Measurements from ENCODE around the gene LCN6. TPM values are rescaled to one million over a fixed set of nuclear protein-coding genes. Genes with fewer than 3 reads are reported as not detected.

The LCN6 gene
- total and polyA plus RNA-seq, 2 of the 13 experiments (the other 11 are each of a cell fraction or from before 2014, with no cell fraction given), result not detected

GRCh38 chr9:136760834-136761544, 12.7 kb upstream of the LCN6 start (continued):
- peak; percentile 38 for TF ChIP-seq ZMYM3 (CRISPR knock-in tag; IDR thresholded peaks at IDR 0.05)
- TF ChIP-seq ZFP82 (CRISPR knock-in tag; IDR thresholded peaks at IDR 0.05; ENCODE audit: borderline replicate concordance), result 0 out of 2 replicates have a peak, but pooled peaks have one; percentile 31
- TF ChIP-seq KDM2A (CRISPR knock-in tag; IDR thresholded peaks at IDR 0.05; ENCODE audit: borderline replicate concordance, low read depth), result peak; percentile 26; the same call in 1 of the 2 replicates
- TF ChIP-seq, protein P1, sequence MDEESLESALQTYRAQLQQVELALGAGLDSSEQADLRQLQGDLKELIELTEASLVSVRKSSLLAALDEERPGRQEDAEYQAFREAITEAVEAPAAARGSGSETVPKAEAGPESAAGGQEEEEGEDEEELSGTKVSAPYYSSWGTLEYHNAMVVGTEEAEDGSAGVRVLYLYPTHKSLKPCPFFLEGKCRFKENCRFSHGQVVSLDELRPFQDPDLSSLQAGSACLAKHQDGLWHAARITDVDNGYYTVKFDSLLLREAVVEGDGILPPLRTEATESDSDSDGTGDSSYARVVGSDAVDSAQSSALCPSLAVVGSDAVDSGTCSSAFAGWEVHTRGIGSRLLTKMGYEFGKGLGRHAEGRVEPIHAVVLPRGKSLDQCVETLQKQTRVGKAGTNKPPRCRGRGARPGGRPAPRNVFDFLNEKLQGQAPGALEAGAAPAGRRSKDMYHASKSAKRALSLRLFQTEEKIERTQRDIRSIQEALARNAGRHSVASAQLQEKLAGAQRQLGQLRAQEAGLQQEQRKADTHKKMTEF (CRISPR knock-in tag; IDR thresholded peaks at IDR 0.05), result 0 out of 2 replicates have a peak, but pooled peaks have one; percentile 23
- TF ChIP-seq ZNF563 (CRISPR knock-in tag; IDR thresholded peaks at IDR 0.05), result 0 out of 2 replicates have a peak, but pooled peaks have one; percentile 8
- TF ChIP-seq ZNF850 (CRISPR knock-in tag; conservative IDR thresholded peaks at IDR 0.05), result 0 out of 2 replicates have a peak, but pooled peaks have one; percentile 45
- peak; percentile 43; the same call in 1 of the 2 replicates for TF ChIP-seq MIER3 (CRISPR knock-in tag; IDR thresholded peaks at IDR 0.05; ENCODE audit: borderline replicate concordance)
- TF ChIP-seq HDAC1 (CRISPR knock-in tag; IDR thresholded peaks at IDR 0.05), result 0 out of 2 replicates have a peak, but pooled peaks have one; percentile 35
- peak; percentile 46 for TF ChIP-seq STAG1 (CRISPR knock-in tag; IDR thresholded peaks at IDR 0.05)
- TF ChIP-seq ZNF567 (CRISPR knock-in tag; IDR thresholded peaks at IDR 0.05; ENCODE audit: borderline replicate concordance), result 0 out of 2 replicates have a peak, but pooled peaks have one; percentile 31
- peak; percentile 85 for TF ChIP-seq ZNF460 (CRISPR knock-in tag; IDR thresholded peaks at IDR 0.05; ENCODE audit: borderline replicate concordance)

- no peak for DNase-seq (ENCODE audit: low spot score)
Measured at GRCh38 chr9:136760424-136760823, 12.1 kb upstream of the LCN6 start.

More at GRCh38 chr9:136760424-136760823, 12.1 kb upstream of the LCN6 start:
- Histone ChIP-seq H4K20me1 (ENCODE audit: insufficient read depth, low read length) (no peaks in the 10 kb centered on the region), H3K4me2 (ENCODE audit: low read depth, low read length) (no peak overlapping the region), H2AFZ (ENCODE audit: low read length) (no peak overlapping the region), H3K4me1 (ENCODE audit: insufficient read depth, low read length) (peaks cover 50% of the 10 kb centered on the region), H3K4me3 (replicated peaks in 1 of 3; ENCODE audit: insufficient read depth in 1 of 3, low read depth in 2 of 3, low read length in 3 of 3) (no peak overlapping the region), H3K9me3 (ENCODE audit: low read length) (no peaks in the 10 kb centered on the region), H3K9ac (ENCODE audit: insufficient read depth, low read depth, low read length) (no peak overlapping the region), H3K27me3 (ENCODE audit: control insufficient read depth in 1 of 2, insufficient read depth in 2 of 2, low read length in 2 of 2) (peaks cover 5 to 24% of the 10 kb centered on the region in 2 experiments; a peak in 3 of 5 replicates), H3K36me3 (replicated peaks in 1 of 2; ENCODE audit: control insufficient read depth in 1 of 2, insufficient read depth in 2 of 2, low read length in 2 of 2) (no peaks in the 10 kb centered on the region), H3K79me2 (ENCODE audit: insufficient read depth, low read length) (no peaks in the 10 kb centered on the region), H3K27ac (ENCODE audit: extremely low read length, insufficient read depth, low read length) (no peak overlapping the region)
- ATAC-seq, result no peak
- POLR2A ChIA-PET, result no interaction called here
- CTCF ChIA-PET (ENCODE audit: low intra/inter-chr PET ratio, low total read pairs), result interaction anchor here (1.2 kb wide), 1 partner anchor 24 kb away, joined by 3 read pairs; no protein-coding TSS in a partner anchor
- in situ Hi-C loops (cut with HindIII; ENCODE audit: extremely low pct_ligation_motif_present, low pct_unique_long_range_greater_than_20kb), result no loop called here
- intact Hi-C loops (cut with micrococcal nuclease; ENCODE audit: unreplicated experiment), result no loop called here
- no peak for TF ChIP-seq PHF5A (CRISPR knock-in tag; IDR thresholded peaks at IDR 0.05; ENCODE audit: low read depth, unreplicated experiment)
- TF ChIP-seq CREB1 (IDR thresholded peaks at IDR 0.05), result 0 out of 2 replicates have a peak, but pooled peaks have one; percentile 27
- no peak for TF ChIP-seq CREB1 (CRISPR knock-in tag; IDR thresholded peaks at IDR 0.05)
- BruUV-seq (replicated peaks), result no TSS peak
- 50% methylated on average over 4 of the region's 25 CpGs for WGBS (ENCODE audit: low lambda C conversion rate)
- FAIRE-seq, result no peak
